GM19455 (cell line): Measurements from ENCODE around the gene PDCD10.

Source experiments
- ATAC-seq: cut with Tn5 transposase; IDR thresholded peaks from one replicate; pipeline ENCODE4 v1.9.1; 2021; ENCODE audit not compliant: unreplicated experiment

Gene PDCD10

GRCh38 chr3:167734498-167735232, at the start of gene PDCD10:
PDCD10 (minus strand) TSS chr3:167734892; CDS start chr3:167720157, 14,735 bp downstream.
- ATAC-seq = peak; percentile 88

DNA sequence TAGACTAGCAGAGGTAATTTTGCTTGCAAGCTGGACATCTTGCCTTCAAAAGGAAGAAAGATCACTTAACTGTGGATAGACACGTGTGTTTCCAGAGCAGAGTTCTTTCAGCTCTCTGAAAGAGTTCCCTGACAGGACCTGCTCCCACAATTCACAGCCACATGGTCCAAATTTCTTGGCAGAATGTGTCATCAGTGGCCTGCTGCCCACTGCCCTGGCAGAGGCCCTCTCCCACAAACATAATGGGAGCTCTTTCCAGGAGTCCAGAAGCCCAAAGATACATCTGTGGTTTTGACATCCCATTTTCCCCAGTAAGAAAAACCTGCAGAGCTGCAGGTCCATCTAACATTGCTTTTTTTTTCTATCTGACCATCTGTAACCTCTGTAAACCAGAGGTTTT, 49.1 kb upstream of the PDCD10 start:
- ATAC-seq = no peak

GRCh38 chr3:167780214-167780883, 45.7 kb upstream of the PDCD10 start:
- no peak for ATAC-seq

DNA sequence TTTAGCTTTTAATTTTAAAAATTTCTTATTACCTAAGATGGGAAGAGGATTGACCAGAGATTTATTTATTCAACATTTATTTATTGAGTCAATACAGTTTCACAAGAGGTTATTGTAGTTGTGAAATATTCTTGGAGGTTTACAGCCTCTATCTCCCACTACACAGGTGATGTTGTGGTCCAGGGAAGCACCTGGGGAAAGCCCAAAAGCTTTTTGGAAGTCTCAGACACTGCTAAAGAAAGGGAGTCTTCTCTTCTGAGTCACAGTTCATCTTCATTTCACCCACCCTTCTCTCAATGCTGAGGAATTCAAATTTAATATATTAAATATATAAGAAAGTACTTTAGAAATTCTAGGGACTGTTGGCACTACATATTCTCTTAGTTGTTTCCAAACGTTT, 42.7 kb upstream of the PDCD10 start:
- no peak for ATAC-seq

DNA sequence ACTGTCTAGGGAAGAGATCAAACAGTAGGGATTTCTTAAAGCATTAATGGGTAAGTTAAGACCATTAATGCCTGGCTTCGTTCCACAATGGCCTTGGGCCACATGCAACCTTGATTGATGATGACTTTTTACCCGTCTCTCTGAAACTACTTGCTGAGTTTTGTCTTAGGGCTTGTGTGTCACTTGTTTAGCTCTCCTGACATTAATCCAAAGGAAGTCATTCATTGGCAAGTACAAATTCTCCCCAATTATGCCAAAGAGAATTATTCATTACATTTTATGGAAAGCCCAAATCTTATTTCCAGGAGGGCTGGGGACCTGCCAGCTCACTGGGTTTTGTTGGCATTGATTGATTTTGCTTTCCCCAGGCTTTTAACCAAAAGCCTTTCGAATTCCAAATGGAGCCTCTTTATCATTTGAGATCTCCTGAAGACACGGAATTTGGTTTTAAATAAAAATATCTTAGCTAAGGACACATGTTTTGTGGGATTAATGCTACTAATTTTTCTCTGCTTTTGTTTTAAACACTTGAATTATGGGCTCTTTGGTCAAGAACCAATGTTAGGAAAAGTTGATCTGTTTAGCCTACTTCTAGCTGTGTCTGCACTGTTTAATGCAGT, 41.5 kb upstream of the PDCD10 start:
- ATAC-seq = no peak

GRCh38 chr3:167773584-167773983, 38.9 kb upstream of the PDCD10 start:
- ATAC-seq = peak; percentile 73

DNA sequence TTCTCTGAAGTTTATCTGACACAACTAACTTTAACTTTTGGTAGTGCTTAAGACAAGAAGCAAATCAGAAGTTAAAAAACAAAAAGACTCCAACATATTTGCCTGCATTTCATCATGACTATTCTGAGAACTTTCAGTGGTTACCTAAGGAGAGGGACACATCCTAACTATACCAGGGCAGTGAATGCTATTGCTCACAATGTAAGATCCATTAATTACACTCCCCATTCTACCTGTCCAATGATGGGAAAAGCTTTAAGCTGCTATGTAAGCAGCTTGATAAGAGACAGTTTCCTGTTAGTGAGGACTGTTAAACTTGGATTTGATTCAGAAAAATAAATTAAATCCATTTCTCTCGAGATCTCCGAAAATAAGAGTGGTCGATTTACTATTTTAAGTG, 38.3 kb upstream of the PDCD10 start:
- peak; percentile 37 for ATAC-seq

- no peak for ATAC-seq
These were observed 27.6 kb upstream of the PDCD10 start for GRCh38 chr3:167762296-167762695.

- no peak for ATAC-seq
These were observed 26.6 kb upstream of the PDCD10 start for GRCh38 chr3:167761302-167761701.

GRCh38 chr3:167754049-167754448, 19.4 kb upstream of the PDCD10 start:
- no peak for ATAC-seq

DNA sequence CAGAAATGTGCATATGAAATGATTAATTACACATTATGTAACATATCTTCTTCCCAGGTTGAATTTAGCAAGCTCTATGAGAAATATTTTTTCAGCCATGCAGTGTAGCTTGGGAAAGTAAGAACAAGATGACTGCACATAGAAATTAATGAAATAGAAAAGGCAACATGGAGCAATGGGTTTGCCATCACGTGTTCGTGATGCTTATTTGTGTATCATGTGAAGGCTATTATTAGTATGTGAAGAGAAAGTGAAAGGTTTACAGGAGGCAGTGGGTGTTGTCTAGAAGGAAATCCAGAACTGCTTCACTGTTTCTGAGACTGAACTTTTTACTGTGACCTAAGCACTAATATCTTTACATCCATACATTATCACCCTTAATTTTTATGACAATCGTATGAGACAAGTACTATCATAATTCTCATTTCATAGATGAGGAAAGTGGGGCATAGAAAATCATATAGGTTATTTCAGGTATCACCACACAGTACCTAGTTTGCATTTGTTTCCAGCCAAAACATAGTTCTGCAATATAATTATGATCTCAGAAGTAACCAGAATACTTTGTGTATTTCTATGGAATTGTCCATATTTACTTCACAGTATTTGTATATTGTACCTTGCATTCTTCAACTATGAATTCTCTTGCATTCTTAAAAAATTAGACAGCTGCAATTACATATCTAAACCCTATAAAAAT, 15.7 kb upstream of the PDCD10 start:
- ATAC-seq = peak; percentile 98

- no peak for ATAC-seq
These were observed 15.0 kb upstream of the PDCD10 start for GRCh38 chr3:167749728-167750127.

- ATAC-seq = no peak
These were observed 14.5 kb upstream of the PDCD10 start for GRCh38 chr3:167749209-167749608.

DNA sequence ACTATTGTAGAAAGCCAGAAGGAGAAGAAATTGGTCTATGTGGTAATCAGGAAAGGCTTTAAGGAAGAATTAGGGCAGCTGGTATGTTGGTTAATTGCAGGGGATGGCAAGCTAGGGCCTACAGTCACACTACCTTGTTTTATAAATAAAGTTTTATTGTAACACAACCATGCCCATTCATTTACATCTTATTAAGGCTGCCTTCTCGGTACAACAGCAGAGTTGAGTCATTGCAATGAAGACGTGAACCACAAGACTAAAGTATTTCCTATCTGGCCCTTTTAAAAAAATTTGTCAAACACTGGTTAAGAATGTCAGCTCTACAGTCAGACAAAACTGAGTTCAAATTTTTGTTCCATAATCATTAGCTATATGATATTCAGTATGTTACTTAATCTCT, 9.1 kb upstream of the PDCD10 start:
- ATAC-seq = no peak

DNA sequence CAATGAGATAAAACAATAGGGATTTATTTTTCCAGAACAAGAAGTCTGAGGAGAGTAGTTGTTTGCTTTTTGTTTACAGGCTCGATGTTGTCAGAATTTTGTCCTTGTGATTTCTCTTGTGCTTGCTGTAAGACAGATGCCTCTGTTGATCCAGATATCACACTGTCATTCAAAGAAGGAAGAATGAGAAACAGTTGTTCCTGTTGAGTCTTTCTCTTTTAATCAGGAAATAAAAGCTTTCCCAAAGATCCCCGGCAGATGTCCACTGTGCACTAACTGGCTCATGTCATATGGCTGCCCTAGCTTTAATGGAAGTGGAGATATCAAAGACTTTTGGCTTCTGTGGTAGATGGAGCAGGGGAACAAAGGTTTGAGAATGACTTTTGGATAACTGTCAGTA, 7.6 kb upstream of the PDCD10 start:
- ATAC-seq = no peak

DNA sequence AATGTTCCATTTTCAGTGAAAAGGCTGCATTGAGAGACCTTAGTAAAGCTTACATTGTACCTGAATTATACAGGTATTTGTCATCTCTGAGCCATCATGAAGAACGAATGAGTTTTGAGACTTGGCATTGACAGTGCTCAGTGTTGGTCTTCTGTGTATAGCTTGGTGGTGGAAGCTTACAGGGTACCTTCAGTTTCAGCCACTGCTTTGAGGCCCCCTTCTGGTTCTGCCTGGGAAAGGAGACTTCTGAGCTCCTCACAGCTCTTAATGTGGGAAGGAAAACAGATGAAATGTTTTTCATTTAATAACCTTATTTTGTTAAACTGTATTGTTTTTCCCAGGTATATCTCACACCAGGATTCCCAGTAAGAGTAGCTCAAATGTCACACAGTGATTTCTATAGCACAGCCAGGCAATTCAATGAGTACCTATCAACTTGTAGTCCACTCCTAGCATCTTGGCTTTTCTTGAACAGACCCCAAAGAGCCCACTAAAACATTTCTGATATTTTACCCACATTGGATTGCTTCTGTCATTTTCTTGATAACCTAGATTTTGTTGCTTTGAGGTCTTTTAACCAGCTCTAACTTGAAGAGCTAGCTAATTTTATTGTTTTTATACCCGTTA, 6.4 kb upstream of the PDCD10 start:
- peak; percentile 91 for ATAC-seq

DNA sequence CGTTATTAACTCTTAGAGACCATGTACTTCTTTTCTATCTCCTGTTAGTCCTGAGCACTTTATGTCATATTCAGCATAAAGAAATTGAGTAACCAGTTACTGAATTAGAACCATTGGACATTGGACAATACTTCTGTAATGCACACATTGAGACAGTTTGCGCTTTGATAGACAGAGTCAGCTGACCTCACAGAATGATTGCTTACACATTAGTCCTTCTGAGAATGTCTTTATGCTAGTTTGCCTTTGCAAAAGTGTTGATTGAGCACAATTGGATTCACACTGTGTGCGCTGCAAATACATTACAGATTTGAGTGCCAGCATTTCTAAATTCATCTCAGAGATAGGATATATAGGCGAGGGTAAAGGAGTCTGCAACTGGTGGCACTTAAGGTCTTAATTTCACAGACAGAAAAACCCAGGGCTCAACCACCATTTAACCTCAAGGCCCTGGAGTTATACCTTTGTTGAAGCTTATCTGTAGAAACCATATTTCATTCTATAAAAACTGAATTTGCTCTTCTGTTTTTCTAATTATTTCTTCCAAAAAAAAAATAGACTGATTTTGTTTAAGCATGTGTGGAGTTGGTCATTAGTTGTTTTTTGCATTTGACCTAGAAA, 4.6 kb upstream of the PDCD10 start:
- ATAC-seq = no peak

GRCh38 chr3:167738037-167738436, 3.3 kb upstream of the PDCD10 start:
- no peak for ATAC-seq

- no peak for ATAC-seq
These were observed 2.3 kb upstream of the PDCD10 start for GRCh38 chr3:167736997-167737396.

DNA sequence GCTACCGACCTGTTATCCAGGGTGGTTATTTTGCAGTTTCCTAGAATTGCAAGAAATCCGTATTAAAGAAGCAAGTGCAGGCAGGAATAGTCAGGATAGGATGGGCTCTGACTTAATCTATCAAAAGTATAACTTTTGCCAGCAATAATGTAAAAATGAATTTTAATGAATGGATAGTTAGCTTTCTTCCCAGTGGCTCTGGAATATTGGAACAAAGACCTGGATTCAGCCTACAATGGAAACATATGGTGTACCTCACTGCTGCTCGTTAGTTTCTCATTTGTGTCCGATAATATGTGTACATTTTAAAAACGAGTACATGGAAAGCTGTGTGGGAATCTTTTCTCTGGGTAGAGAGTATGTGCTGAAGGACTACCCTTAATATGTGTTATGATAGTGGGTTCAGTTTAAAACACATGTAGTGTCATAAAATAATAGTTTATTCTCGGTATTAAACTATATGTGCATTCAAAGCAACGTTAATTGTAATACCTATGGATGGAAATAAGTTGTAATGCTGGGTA, 1.6 kb upstream of the PDCD10 start:
- no peak for ATAC-seq
